K562 (cell line): Measurements from ENCODE around the gene EPS8. TPM values are rescaled to one million over a fixed set of nuclear protein-coding genes. Genes with fewer than 3 reads are reported as not detected.

ENCODE experiments used
- ATAC-seq: fragments of 200-7000 bp; cut with Tn5 transposase; 3 replicates; pipeline ENCODE4 v1.9.1; 2020; ENCODE audit warnings: moderate library complexity
- BruUV-seq: library from RNA; stranded (reverse); fragments of 400-500 nt; replicated peaks from 2 replicates; lab custom pipeline; 2021; lab: Mats Ljungman, UMichigan
- CTCF ChIA-PET: fragments of 300-600 bp; formaldehyde crosslinking; extraction: SDS; loops from one replicate; lab custom pipeline; 2021; ENCODE audit warnings: low intra/inter-chr PET ratio; lab: Yijun Ruan, JAX
- POLR2A ChIA-PET: fragments of 300-600, 350-650 bp; sonication (Branson Sonifier 250); formaldehyde crosslinking; extraction: SDS; loops from one replicate; lab custom pipeline; 2021; ENCODE audit warnings: antibody characterized with exemption, inconsistent platforms; lab: Yijun Ruan, JAX
- DNase-seq, 4 experiments: peaks; one replicate each; pipeline versions ENCODE4 v3.0.0 to v3.0.0-alpha.2; 2011 to 2018; ENCODE audit warnings: low spot score in 3 of 4, mixed read lengths in 3 of 4; ENCODE audit errors: extremely low read depth in 1 of 4
- FAIRE-seq: peaks from 2 replicates; lab custom pipeline; 2011; peaks lifted over from hg19 to GRCh38; lab: Jason Lieb, UNC
- H2AFZ ChIP-seq: 2 replicates; pipeline ENCODE4 v1.6.0; 2011; ENCODE audit warnings: low read depth, low read length, control low read depth, inconsistent platforms
- H3K27ac ChIP-seq: fragments of 200-600 bp; 3 replicates; pipeline ENCODE4 v1.8.0; 2011; ENCODE audit warnings: low read depth, mild to moderate bottlenecking, control low read depth, inconsistent platforms, low read length, moderate library complexity, mixed read lengths; ENCODE audit errors: extremely low read depth
- H3K27me3 ChIP-seq, 2 experiments: fragments of 300-600 bp in 1 of 2; 2 replicates in 1 of 2; 3 replicates in 1 of 2; pipeline versions ENCODE4 v1.6.0 to v1.8.0; 2011; ENCODE audit warnings: inconsistent platforms in 2 of 2, low read length in 2 of 2, mild to moderate bottlenecking in 1 of 2, mixed read lengths in 1 of 2, moderate library complexity in 1 of 2; ENCODE audit not compliant: control insufficient read depth in 2 of 2, insufficient read depth in 2 of 2
- H3K36me3 ChIP-seq: fragments of 300-600 bp; 3 replicates; pipeline ENCODE4 v1.8.0; 2011; ENCODE audit warnings: mild to moderate bottlenecking, low read length, inconsistent platforms; ENCODE audit not compliant: control insufficient read depth, insufficient read depth
- H3K4me1 ChIP-seq, 2 experiments: fragments of 200-600 bp in 1 of 2; replicated peaks in 1 of 2; 2 replicates in 1 of 2; 3 replicates in 1 of 2; pipeline versions ENCODE4 v1.5.1 to v1.8.0; 2011; ENCODE audit warnings: inconsistent platforms in 2 of 2, low read length in 2 of 2, mild to moderate bottlenecking in 1 of 2, mixed read lengths in 1 of 2, moderate library complexity in 1 of 2; ENCODE audit not compliant: control insufficient read depth in 2 of 2, insufficient read depth in 2 of 2
- H3K4me2 ChIP-seq: 2 replicates; pipeline ENCODE4 v1.6.1; 2011; ENCODE audit warnings: low read length, control low read depth, inconsistent platforms, mixed read lengths; ENCODE audit not compliant: insufficient read depth
- H3K4me3 ChIP-seq: fragments of 200-600 bp; sonication (generic), shearing (Covaris generic); 2 replicates; pipeline ENCODE4 v1.5.1; 2016; ENCODE audit warnings: control low read depth, inconsistent platforms
- H3K79me2 ChIP-seq: fragments of 200-600 bp; 3 replicates; pipeline ENCODE4 v1.8.0; 2011; ENCODE audit warnings: low read length, inconsistent platforms; ENCODE audit not compliant: control insufficient read depth, insufficient read depth
- H3K9ac ChIP-seq, 2 experiments: 2 replicates each; pipeline versions ENCODE4 v1.6.0 to v1.6.1; 2011; ENCODE audit warnings: low read depth in 2 of 2, low read length in 2 of 2, control low read depth in 1 of 2, inconsistent platforms in 1 of 2, mild to moderate bottlenecking in 1 of 2, mixed read lengths in 1 of 2; ENCODE audit not compliant: insufficient read depth in 1 of 2
- H3K9me1 ChIP-seq: one replicate; pipeline ENCODE4 v1.6.0; 2011; ENCODE audit warnings: inconsistent platforms, mild to moderate bottlenecking, low read length, moderate library complexity; ENCODE audit not compliant: control insufficient read depth, insufficient read depth
- H3K9me3 ChIP-seq: replicated peaks from 2 replicates; pipeline ENCODE4 v1.5.1; 2011; ENCODE audit warnings: low read depth, low read length, inconsistent platforms; ENCODE audit not compliant: control insufficient read depth, insufficient read depth
- H4K20me1 ChIP-seq: replicated peaks from 2 replicates; pipeline ENCODE4 v1.6.1; 2011; ENCODE audit warnings: low read length, inconsistent platforms, mixed read lengths; ENCODE audit not compliant: control insufficient read depth, insufficient read depth
- CBFB ChIP-seq: sonication (generic); formaldehyde crosslinking; IDR thresholded peaks from 2 replicates; pipeline ENCODE4 v1.4.0; 2020; ENCODE audit warnings: mild to moderate bottlenecking, missing genetic modification reagents
- ELF4 ChIP-seq: fragments of 450-650 bp; formaldehyde crosslinking; IDR thresholded peaks from 2 replicates; pipeline ENCODE4 v1.4.0; 2022; ENCODE audit warnings: missing genetic modification characterization
- GABPB2 ChIP-seq: fragments of 250-450 bp; sonication (Bioruptor Pico); conservative IDR thresholded peaks from 2 replicates; pipeline ENCODE4 v1.5.1; 2021; ENCODE audit warnings: mild to moderate bottlenecking
- GATA2 ChIP-seq: sonication (generic); formaldehyde crosslinking; IDR thresholded peaks from 2 replicates; pipeline ENCODE4 v1.4.0; 2020; ENCODE audit warnings: mild to moderate bottlenecking, missing genetic modification reagents
- HDAC6 ChIP-seq: IDR thresholded peaks from 2 replicates; pipeline ENCODE4 v1.6.1; 2012; ENCODE audit warnings: low read depth, mild to moderate bottlenecking, control low read depth, inconsistent platforms, low read length, moderate library complexity
- HDAC8 ChIP-seq: fragments of 450-650 bp; IDR thresholded peaks from 2 replicates; pipeline ENCODE4 v1.6.1; 2016; ENCODE audit warnings: mild to moderate bottlenecking, missing genetic modification characterization, moderate library complexity, missing compliant biosample characterization
- HMG20A ChIP-seq: fragments of 450-650 bp; formaldehyde crosslinking; conservative IDR thresholded peaks from 2 replicates; pipeline ENCODE4 v1.4.0; 2020; ENCODE audit warnings: mild to moderate bottlenecking, mixed read lengths
- HNRNPK ChIP-seq: fragments of 200-400 bp; formaldehyde crosslinking; IDR thresholded peaks from one replicate; pipeline ENCODE4 v1.6.1; 2018; ENCODE audit warnings: mild to moderate bottlenecking, low read depth, low read length; ENCODE audit not compliant: poor library complexity, severe bottlenecking
- TCFL5 ChIP-seq: fragments of 250-450 bp; sonication (Bioruptor Pico); conservative IDR thresholded peaks from 2 replicates; pipeline ENCODE4 v1.6.1; 2021; ENCODE audit warnings: mild to moderate bottlenecking, moderate library complexity, matching md5 sums
- YBX1 ChIP-seq: fragments of 450-650 bp; IDR thresholded peaks from 2 replicates; pipeline ENCODE4 v1.7.1; 2016; ENCODE audit warnings: mild to moderate bottlenecking
- ZBTB17 ChIP-seq: fragments of 450-650 bp; formaldehyde crosslinking; IDR thresholded peaks from 2 replicates; pipeline ENCODE4 v1.4.0; 2020; ENCODE audit warnings: mild to moderate bottlenecking
- ZFP30 ChIP-seq: fragments of 250-450 bp; sonication (Bioruptor Pico); IDR thresholded peaks from 2 replicates; pipeline ENCODE4 v1.8.0; 2022; ENCODE audit warnings: moderate library complexity, mild to moderate bottlenecking, inconsistent platforms, borderline replicate concordance
- ZNF143 ChIP-seq: sonication (generic); formaldehyde crosslinking; IDR thresholded peaks from 2 replicates; pipeline ENCODE4 v1.9.0; 2022; ENCODE audit warnings: mild to moderate bottlenecking, missing genetic modification reagents
- ZNF41 ChIP-seq: fragments of 250-450 bp; sonication (Bioruptor Pico); conservative IDR thresholded peaks from 2 replicates; pipeline ENCODE4 v1.4.0; 2020; ENCODE audit warnings: mild to moderate bottlenecking
- ZNF511 ChIP-seq: sonication (generic); formaldehyde crosslinking; IDR thresholded peaks from 2 replicates; pipeline ENCODE4 v1.8.0; 2022; ENCODE audit warnings: mild to moderate bottlenecking, missing genetic modification reagents
- ZNF551 ChIP-seq: fragments of 250-450 bp; sonication (Bioruptor Pico); IDR thresholded peaks from 2 replicates; pipeline ENCODE4 v1.5.0; 2021; ENCODE audit warnings: mild to moderate bottlenecking, moderate library complexity
- ZNF639 ChIP-seq, 2 experiments: fragments of 200-800 bp in 1 of 2; sonication (Bioruptor generic) in 1 of 2; sonication (generic) in 1 of 2; formaldehyde crosslinking in 1 of 2; IDR thresholded peaks in 1 of 2; conservative IDR thresholded peaks in 1 of 2; 2 replicates each; pipeline versions ENCODE4 v1.5.0 to v1.6.1; 2016 to 2020; ENCODE audit warnings: missing compliant biosample characterization in 1 of 2, missing genetic modification characterization in 1 of 2, missing genetic modification reagents in 1 of 2
- WGBS: fragments of 100-300 bp; shearing (Covaris generic); methylation state at CpG from one replicate; pipeline ENCODE4 v1.1.6; 2016; ENCODE audit warnings: low coverage, mixed read lengths; ENCODE audit not compliant: insufficient coverage; ENCODE audit errors: missing lambda C conversion rate; 5-methylcytosine and 5-hydroxymethylcytosine counted together
- in situ Hi-C: fragments of 300-500 bp; cut with MboI; formaldehyde crosslinking; loops from 4 replicates; pipeline ENCODE4 v1.15.0; 2018; ENCODE audit warnings: inconsistent platforms, mixed read lengths
- intact Hi-C: fragments of 100-400 bp; cut with micrococcal nuclease; formaldehyde crosslinking; loops from 2 replicates; pipeline ENCODE4 v1.14.2; 2022
- polyA plus RNA-seq, 8 experiments: library from polyadenylated mRNA; depleted of rRNA in 4 of 8; stranded (reverse) in 5 of 8; unstranded in 3 of 8; fragments of >200 nt; fragmentation: Nextera tagmentation in 2 of 8; fragmentation: Illumina TruSeq in 1 of 8; extraction: Ambion mirVana in 2 of 8; extraction: Trizol in 1 of 8; gene quantifications; 2 replicates each; pipeline versions ENCODE4 v1.2.1 to v1.2.3, GENCODE V29; 2011 to 2014; ENCODE audit warnings: inconsistent platforms in 1 of 8, missing spikeins in 1 of 8
- total RNA-seq, 7 experiments: library from RNA; depleted of rRNA in 6 of 7; stranded (reverse); fragments of >200 nt in 6 of 7; fragmentation: Illumina TruSeq in 2 of 7; extraction: Trizol in 2 of 7; gene quantifications; 2 replicates each; pipeline versions ENCODE4 v1.2.1 to v1.2.3, GENCODE V29; 2011 to 2021; ENCODE audit warnings: low replicate concordance in 1 of 7
- TF ChIP-seq, protein P1 (sequence below): fragments of 250-450 bp; sonication (Bioruptor Pico); IDR thresholded peaks from 2 replicates; pipeline ENCODE4 v1.6.1; 2021; ENCODE audit warnings: mild to moderate bottlenecking
- TF ChIP-seq, protein P2 (sequence below): fragments of 250-450 bp; sonication (Bioruptor Pico); IDR thresholded peaks from 2 replicates; pipeline ENCODE4 v1.5.0; 2020; ENCODE audit warnings: mild to moderate bottlenecking, borderline replicate concordance

EPS8 gene
- total and polyA plus RNA-seq, 9 of the 15 experiments (the other 6 are each of a cell fraction or from before 2014, with no cell fraction given) = 0.10 to 1.9 (median 0.33) TPM

DNA sequence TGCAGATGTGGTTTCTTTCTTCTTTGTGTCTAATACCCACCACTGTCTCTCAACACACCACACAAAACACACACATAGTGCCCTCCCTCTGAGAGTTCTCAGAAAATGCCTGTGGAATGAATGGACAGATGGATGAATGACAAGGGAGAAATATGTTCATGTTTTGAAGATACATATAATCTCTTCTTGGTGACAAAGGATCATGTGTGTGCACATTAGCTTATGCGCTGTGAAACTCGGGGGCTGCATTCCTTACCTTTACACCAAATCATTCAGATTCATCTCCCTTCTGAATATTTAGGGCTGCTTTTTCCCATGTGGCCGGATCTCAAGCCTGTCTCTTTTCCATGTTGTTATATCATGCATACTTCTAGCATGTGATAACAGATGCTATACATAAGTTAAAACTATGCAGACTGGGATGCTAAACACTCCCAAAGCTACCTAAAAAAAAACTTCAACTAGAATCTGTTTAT lies 111.4 kb downstream of the EPS8 start:
- ChIA-PET POLR2A (no interaction called here), CTCF (no interaction called here)
- WGBS = 3% methylated on average over 3 of the region's 3 CpGs
- Histone ChIP-seq H3K27me3 (no peaks in the 10 kb centered on the region), H3K79me2 (no peaks in the 10 kb centered on the region), H3K9me1 (no peaks in the 10 kb centered on the region), H2AFZ (no peak overlapping the region), H3K4me3 (no peak overlapping the region), H4K20me1 (no peaks in the 10 kb centered on the region), H3K9me3 (no peaks in the 10 kb centered on the region), H3K4me1 (no peaks in the 10 kb centered on the region), H3K36me3 (no peaks in the 10 kb centered on the region), H3K27ac (no peak overlapping the region), H3K9ac (no peak overlapping the region), H3K4me2 (no peak overlapping the region)
- TF ChIP-seq ZNF551 (CRISPR knock-in tag) = no peak
- no peak for TF ChIP-seq ZNF41 (CRISPR knock-in tag)
- no peak for TF ChIP-seq ZFP30 (CRISPR knock-in tag)
- TF ChIP-seq ELF4 (CRISPR knock-in tag) = no peak
- TF ChIP-seq TCFL5 (CRISPR knock-in tag) = no peak
- TF ChIP-seq ZBTB17 (CRISPR knock-in tag) = no peak
- TF ChIP-seq YBX1 = no peak
- no peak for TF ChIP-seq ZNF511
- no peak for TF ChIP-seq HNRNPK
- no peak for TF ChIP-seq HMG20A (CRISPR knock-in tag)
- TF ChIP-seq HDAC6 = no peak
- TF ChIP-seq GATA2 (CRISPR knock-in tag) = no peak
- TF ChIP-seq GABPB2 (CRISPR knock-in tag) = no peak
- no peak for TF ChIP-seq ZNF143 (CRISPR knock-in tag)
- TF ChIP-seq, protein P1, sequence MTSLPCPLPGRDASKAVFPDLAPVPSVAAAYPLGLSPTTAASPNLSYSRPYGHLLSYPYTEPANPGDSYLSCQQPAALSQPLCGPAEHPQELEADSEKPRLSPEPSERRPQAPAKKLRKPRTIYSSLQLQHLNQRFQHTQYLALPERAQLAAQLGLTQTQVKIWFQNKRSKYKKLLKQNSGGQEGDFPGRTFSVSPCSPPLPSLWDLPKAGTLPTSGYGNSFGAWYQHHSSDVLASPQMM (CRISPR knock-in tag) = no peak
- no peak for TF ChIP-seq ZNF639 (CRISPR knock-in tag; conservative IDR thresholded peaks at IDR 0.05 in 1 of 2, IDR thresholded peaks at IDR 0.05 in 1 of 2)
- TF ChIP-seq HDAC8 = no peak
- TF ChIP-seq, protein P2, sequence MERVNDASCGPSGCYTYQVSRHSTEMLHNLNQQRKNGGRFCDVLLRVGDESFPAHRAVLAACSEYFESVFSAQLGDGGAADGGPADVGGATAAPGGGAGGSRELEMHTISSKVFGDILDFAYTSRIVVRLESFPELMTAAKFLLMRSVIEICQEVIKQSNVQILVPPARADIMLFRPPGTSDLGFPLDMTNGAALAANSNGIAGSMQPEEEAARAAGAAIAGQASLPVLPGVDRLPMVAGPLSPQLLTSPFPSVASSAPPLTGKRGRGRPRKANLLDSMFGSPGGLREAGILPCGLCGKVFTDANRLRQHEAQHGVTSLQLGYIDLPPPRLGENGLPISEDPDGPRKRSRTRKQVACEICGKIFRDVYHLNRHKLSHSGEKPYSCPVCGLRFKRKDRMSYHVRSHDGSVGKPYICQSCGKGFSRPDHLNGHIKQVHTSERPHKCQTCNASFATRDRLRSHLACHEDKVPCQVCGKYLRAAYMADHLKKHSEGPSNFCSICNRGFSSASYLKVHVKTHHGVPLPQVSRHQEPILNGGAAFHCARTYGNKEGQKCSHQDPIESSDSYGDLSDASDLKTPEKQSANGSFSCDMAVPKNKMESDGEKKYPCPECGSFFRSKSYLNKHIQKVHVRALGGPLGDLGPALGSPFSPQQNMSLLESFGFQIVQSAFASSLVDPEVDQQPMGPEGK (CRISPR knock-in tag) = no peak
- TF ChIP-seq CBFB (CRISPR knock-in tag) = no peak
- BruUV-seq = no TSS peak
- in situ Hi-C loops = no loop called here
- FAIRE-seq = no peak
- no peak for DNase-seq
- intact Hi-C loops = no loop called here
- ATAC-seq = no peak
